ENCODE measurements around the gene NAXD. TPM values are rescaled to one million over a fixed set of nuclear protein-coding genes. Genes with fewer than 3 reads are reported as not detected.

The NAXD gene
- total RNA-seq, 1 experiment from 2014 or later, result 11.5 TPM

- BruUV-seq (replicated peaks), result no TSS peak
- Mint-ChIP-seq H3K36me3 (ENCODE audit: insufficient read depth, unreplicated experiment) (peaks cover 5% of the 10 kb centered on the region), H3K4me1 (ENCODE audit: low read depth, unreplicated experiment) (no peaks in the 10 kb centered on the region), H3K4me3 (ENCODE audit: low read depth, unreplicated experiment) (no peak overlapping the region), H3K27me3 (ENCODE audit: unreplicated experiment) (no peaks in the 10 kb centered on the region), H3K27ac (ENCODE audit: unreplicated experiment) (no peak overlapping the region), H3K9me3 (ENCODE audit: low read depth, unreplicated experiment) (peaks cover 2% of the 10 kb centered on the region)
- DNase-seq, result no peak
- intact Hi-C loops (cut with micrococcal nuclease; ENCODE audit: unreplicated experiment), result no loop called here
- TF ChIP-seq, protein P1, sequence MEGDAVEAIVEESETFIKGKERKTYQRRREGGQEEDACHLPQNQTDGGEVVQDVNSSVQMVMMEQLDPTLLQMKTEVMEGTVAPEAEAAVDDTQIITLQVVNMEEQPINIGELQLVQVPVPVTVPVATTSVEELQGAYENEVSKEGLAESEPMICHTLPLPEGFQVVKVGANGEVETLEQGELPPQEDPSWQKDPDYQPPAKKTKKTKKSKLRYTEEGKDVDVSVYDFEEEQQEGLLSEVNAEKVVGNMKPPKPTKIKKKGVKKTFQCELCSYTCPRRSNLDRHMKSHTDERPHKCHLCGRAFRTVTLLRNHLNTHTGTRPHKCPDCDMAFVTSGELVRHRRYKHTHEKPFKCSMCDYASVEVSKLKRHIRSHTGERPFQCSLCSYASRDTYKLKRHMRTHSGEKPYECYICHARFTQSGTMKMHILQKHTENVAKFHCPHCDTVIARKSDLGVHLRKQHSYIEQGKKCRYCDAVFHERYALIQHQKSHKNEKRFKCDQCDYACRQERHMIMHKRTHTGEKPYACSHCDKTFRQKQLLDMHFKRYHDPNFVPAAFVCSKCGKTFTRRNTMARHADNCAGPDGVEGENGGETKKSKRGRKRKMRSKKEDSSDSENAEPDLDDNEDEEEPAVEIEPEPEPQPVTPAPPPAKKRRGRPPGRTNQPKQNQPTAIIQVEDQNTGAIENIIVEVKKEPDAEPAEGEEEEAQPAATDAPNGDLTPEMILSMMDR (IDR thresholded peaks at IDR 0.05; ENCODE audit: unreplicated experiment), result no peak
- CTCF ChIA-PET, result no interaction called here
Measured at GRCh38 chr13:110662091-110662490, 46.7 kb downstream of the NAXD start.

GRCh38 chr13:110662777-110663443, 47.6 kb downstream of the NAXD start:
- H3K4me1 Mint-ChIP-seq (ENCODE audit: low read depth, unreplicated experiment), result no peaks in the 10 kb centered on the region
- H3K27ac Mint-ChIP-seq (ENCODE audit: unreplicated experiment), result no peak overlapping the region
- intact Hi-C loops (cut with micrococcal nuclease; ENCODE audit: unreplicated experiment), result no loop called here
- DNase-seq, result no peak
- no TSS peak for BruUV-seq (replicated peaks)
- TF ChIP-seq, protein P1 (IDR thresholded peaks at IDR 0.05; ENCODE audit: unreplicated experiment), result no peak
- CTCF ChIA-PET, result no interaction called here
- peaks cover 9% of the 10 kb centered on the region for H3K36me3 Mint-ChIP-seq (ENCODE audit: insufficient read depth, unreplicated experiment)
- H3K4me3 Mint-ChIP-seq (ENCODE audit: low read depth, unreplicated experiment), result no peak overlapping the region
- peaks cover 2% of the 10 kb centered on the region for H3K9me3 Mint-ChIP-seq (ENCODE audit: low read depth, unreplicated experiment)
- H3K27me3 Mint-ChIP-seq (ENCODE audit: unreplicated experiment), result no peaks in the 10 kb centered on the region

GRCh38 chr13:110663491-110663890, 48.1 kb downstream of the NAXD start:
- Mint-ChIP-seq H3K27ac (ENCODE audit: unreplicated experiment) (no peak overlapping the region), H3K36me3 (ENCODE audit: insufficient read depth, unreplicated experiment) (peaks cover 9% of the 10 kb centered on the region), H3K4me1 (ENCODE audit: low read depth, unreplicated experiment) (no peaks in the 10 kb centered on the region), H3K27me3 (ENCODE audit: unreplicated experiment) (no peaks in the 10 kb centered on the region), H3K4me3 (ENCODE audit: low read depth, unreplicated experiment) (no peak overlapping the region), H3K9me3 (ENCODE audit: low read depth, unreplicated experiment) (no peaks in the 10 kb centered on the region)
- TF ChIP-seq, protein P1 (IDR thresholded peaks at IDR 0.05; ENCODE audit: unreplicated experiment), result no peak
- CTCF ChIA-PET, result no interaction called here
- no peak for DNase-seq
- intact Hi-C loops (cut with micrococcal nuclease; ENCODE audit: unreplicated experiment), result no loop called here
- BruUV-seq (replicated peaks), result no TSS peak

GRCh38 chr13:110664041-110664440, 48.7 kb downstream of the NAXD start:
- peaks cover 9% of the 10 kb centered on the region for H3K36me3 Mint-ChIP-seq (ENCODE audit: insufficient read depth, unreplicated experiment)
- TF ChIP-seq, protein P1 (IDR thresholded peaks at IDR 0.05; ENCODE audit: unreplicated experiment), result no peak
- DNase-seq, result no peak
- no TSS peak for BruUV-seq (replicated peaks)
- CTCF ChIA-PET, result no interaction called here
- no peak overlapping the region for H3K4me3 Mint-ChIP-seq (ENCODE audit: low read depth, unreplicated experiment)
- H3K27ac Mint-ChIP-seq (ENCODE audit: unreplicated experiment), result no peak overlapping the region
- H3K9me3 Mint-ChIP-seq (ENCODE audit: low read depth, unreplicated experiment), result no peaks in the 10 kb centered on the region
- intact Hi-C loops (cut with micrococcal nuclease; ENCODE audit: unreplicated experiment), result no loop called here
- no peaks in the 10 kb centered on the region for H3K4me1 Mint-ChIP-seq (ENCODE audit: low read depth, unreplicated experiment)
- H3K27me3 Mint-ChIP-seq (ENCODE audit: unreplicated experiment), result no peaks in the 10 kb centered on the region
